HEK293 (cell line): ENCODE data around the gene KRTAP5-9.
"Not testable (repeated sequence)": the region's sequence is repeated elsewhere in the genome, so short reads cannot be mapped to it uniquely, and the experiment has no call there.

Experiments
- ZBTB7A ChIP-seq: fragments of 450-650 bp; formaldehyde crosslinking; IDR thresholded peaks from 2 replicates; pipeline ENCODE4 v1.5.1; 2016; ENCODE audit warnings: low read depth, missing biosample characterization, missing genetic modification characterization
- ZNF16 ChIP-seq: fragments of 450-650 bp; formaldehyde crosslinking; IDR thresholded peaks from 2 replicates; pipeline ENCODE4 v1.5.1; 2016; ENCODE audit warnings: low read depth, missing biosample characterization, missing genetic modification characterization
- ZNF184 ChIP-seq: fragments of 450-650 bp; IDR thresholded peaks from 2 replicates; pipeline ENCODE4 v1.5.1; 2018; ENCODE audit warnings: missing biosample characterization, mild to moderate bottlenecking, missing genetic modification characterization
- ZNF561 ChIP-seq: fragments of 450-650 bp; IDR thresholded peaks from 2 replicates; pipeline ENCODE4 v1.5.1; 2018; ENCODE audit warnings: missing biosample characterization, missing genetic modification characterization, borderline replicate concordance
- TF ChIP-seq, protein P1 (sequence below): fragments of 450-650 bp; formaldehyde crosslinking; IDR thresholded peaks from 2 replicates; pipeline ENCODE4 v1.5.1; 2016; ENCODE audit warnings: missing biosample characterization, missing genetic modification characterization

DNA sequence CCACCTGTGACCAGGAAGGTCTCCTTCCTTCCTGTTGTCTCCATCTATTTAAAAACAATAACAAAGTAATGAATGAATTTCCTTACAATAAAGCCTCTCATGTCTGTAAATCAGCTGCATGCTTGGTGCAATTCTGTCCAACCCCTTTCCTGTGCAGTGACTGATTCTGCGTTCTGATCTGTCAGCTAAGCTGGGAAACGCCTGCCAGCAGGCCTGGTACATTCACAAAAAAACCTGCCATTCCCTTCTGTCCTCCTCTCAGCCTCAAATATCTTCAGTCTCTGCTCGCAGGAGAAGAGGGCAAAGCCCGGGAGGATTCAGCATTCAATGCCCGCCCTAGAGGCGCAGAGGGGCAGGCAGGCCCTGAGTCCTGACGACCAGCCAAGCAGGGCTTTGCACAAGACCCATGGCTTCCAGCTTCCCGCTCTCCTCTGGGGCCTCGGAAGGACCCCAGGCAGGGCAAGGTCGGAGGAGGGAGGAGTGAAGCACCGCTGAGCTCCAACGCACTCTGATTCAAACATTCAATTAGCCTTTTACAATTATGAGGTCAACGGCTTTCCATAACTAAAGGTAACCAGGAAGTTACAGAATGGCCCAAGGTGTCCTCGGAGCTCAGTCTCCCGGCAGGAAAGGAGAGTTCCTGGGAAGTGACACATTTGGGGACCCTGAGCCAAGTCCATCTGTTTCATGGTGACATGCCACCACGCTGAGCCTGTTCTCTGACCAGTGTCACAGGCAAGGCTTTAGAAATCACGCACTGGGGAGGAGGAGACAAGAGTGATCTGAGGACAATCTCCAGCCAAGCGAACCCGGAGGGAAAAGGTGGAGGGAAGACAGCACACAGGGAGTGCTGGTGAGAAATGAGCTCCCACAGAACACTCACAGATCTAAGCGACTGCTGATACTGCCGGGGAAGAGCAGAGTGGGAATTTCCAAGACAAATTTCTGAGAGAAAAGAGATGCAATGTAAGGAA lies 18.7 kb downstream of the KRTAP5-9 start:
- TF ChIP-seq, protein P1, sequence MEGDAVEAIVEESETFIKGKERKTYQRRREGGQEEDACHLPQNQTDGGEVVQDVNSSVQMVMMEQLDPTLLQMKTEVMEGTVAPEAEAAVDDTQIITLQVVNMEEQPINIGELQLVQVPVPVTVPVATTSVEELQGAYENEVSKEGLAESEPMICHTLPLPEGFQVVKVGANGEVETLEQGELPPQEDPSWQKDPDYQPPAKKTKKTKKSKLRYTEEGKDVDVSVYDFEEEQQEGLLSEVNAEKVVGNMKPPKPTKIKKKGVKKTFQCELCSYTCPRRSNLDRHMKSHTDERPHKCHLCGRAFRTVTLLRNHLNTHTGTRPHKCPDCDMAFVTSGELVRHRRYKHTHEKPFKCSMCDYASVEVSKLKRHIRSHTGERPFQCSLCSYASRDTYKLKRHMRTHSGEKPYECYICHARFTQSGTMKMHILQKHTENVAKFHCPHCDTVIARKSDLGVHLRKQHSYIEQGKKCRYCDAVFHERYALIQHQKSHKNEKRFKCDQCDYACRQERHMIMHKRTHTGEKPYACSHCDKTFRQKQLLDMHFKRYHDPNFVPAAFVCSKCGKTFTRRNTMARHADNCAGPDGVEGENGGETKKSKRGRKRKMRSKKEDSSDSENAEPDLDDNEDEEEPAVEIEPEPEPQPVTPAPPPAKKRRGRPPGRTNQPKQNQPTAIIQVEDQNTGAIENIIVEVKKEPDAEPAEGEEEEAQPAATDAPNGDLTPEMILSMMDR, result not testable (repeated sequence)
- TF ChIP-seq ZBTB7A; ZNF561 (tag by site-specific recombination); ZNF184; ZNF16 (tag by site-specific recombination): not testable (repeated sequence)
